Suprapubic skin (tissue), 4 donors: Measurements from ENCODE around the gene AJAP1. TPM values are rescaled to one million over a fixed set of nuclear protein-coding genes. Genes with fewer than 3 reads are reported as not detected.

Experiments used
- DNase-seq, 2 donors: peaks; one replicate each; pipeline ENCODE4 v3.0.0-alpha.2; 2019; ENCODE audit warnings: low spot score in 2 of 2
- H3K27ac ChIP-seq: fragments of 200-600 bp; sonication (generic); one replicate; pipeline ENCODE4 v1.5.1; 2019
- H3K27me3 ChIP-seq: fragments of 200-600 bp; sonication (generic); one replicate; pipeline ENCODE4 v1.5.1; 2019
- H3K36me3 ChIP-seq: fragments of 200-600 bp; sonication (generic); one replicate; pipeline ENCODE4 v1.5.1; 2019
- H3K4me1 ChIP-seq: fragments of 200-600 bp; sonication (generic); one replicate; pipeline ENCODE4 v1.5.1; 2019
- H3K4me3 ChIP-seq: fragments of 200-600 bp; sonication (generic); one replicate; pipeline ENCODE4 v1.5.1; 2019; ENCODE audit warnings: mild to moderate bottlenecking
- H3K9me3 ChIP-seq: fragments of 200-600 bp; sonication (generic); one replicate; pipeline ENCODE4 v1.5.1; 2019
- EP300 ChIP-seq: sonication (generic); formaldehyde crosslinking; IDR thresholded peaks from one replicate; pipeline ENCODE4 v1.6.1; 2017; ENCODE audit warnings: antibody characterized with exemption
- POLR2A ChIP-seq, 2 donors: fragments of 450-650 bp; IDR thresholded peaks; one replicate each; pipeline ENCODE4 v1.6.1; 2017; ENCODE audit warnings: antibody characterized with exemption in 2 of 2, mild to moderate bottlenecking in 2 of 2, moderate library complexity in 2 of 2
- POLR2AphosphoS5 ChIP-seq, 3 donors: sonication (generic); formaldehyde crosslinking; IDR thresholded peaks; one replicate each; pipeline ENCODE4 v1.6.1; 2017; ENCODE audit warnings: antibody characterized with exemption in 3 of 3
- WGBS: methylation state at CpG from one replicate; pipeline ENCODE4 v1.1.5; 2018; 5-methylcytosine and 5-hydroxymethylcytosine counted together
- total RNA-seq, 4 donors: library from RNA; depleted of rRNA; stranded (reverse); fragments of >200 nt; gene quantifications; one replicate each; pipeline ENCODE4 v1.1.0, GENCODE V29; 2016
- TF ChIP-seq, protein P1 (sequence below), 2 donors: fragments of 200-600 bp in 1 of 2; fragments of 450-650 bp in 1 of 2; sonication (generic) in 1 of 2; IDR thresholded peaks; one replicate each; pipeline ENCODE4 v1.5.1; 2016 to 2019; ENCODE audit warnings: antibody characterized with exemption in 2 of 2, mild to moderate bottlenecking in 1 of 2, moderate library complexity in 1 of 2

The AJAP1 gene
- total RNA-seq, 4 donors from 2014 or later = 0.11 to 2.3 (median 0.80) TPM

DNA sequence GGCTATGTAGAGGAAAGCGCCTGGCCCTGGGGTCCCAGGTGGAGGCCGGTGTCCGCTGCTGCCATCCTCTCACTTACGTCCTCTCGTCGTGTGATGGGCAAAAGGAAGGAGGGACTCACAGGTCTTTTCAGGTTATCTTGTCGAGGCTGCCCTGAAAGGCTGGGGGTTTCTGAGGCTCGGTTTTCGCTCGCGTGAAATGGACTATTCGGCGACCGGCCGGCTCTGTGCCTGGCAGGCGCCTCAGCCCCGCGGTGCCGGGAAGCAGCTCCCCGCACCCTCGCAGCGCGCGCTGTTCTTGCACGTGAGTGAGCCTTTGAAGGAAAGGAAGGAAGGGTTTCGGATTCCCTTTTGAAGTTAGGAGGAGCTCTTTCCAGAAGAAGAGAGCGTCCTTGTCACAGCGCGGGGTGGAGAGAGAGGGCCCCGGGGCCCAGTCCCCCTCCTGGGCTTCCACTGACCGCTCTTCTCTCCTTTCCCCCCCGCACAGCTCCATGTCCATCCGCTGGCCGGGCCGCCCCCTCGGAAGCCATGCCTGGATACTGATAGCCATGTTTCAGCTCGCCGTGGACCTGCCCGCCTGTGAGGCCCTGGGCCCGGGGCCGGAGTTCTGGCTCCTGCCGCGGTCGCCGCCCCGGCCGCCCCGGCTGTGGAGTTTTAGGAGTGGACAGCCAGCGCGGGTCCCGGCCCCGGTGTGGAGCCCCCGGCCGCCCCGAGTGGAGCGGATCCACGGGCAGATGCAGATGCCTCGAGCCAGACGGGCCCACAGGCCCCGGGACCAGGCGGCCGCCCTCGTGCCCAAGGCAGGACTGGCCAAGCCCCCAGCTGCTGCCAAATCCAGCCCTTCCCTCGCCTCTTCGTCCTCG is 57.2 kb downstream of the AJAP1 start:
- Histone ChIP-seq H3K4me1 (peaks cover 12% of the 10 kb centered on the region), H3K36me3 (no peaks in the 10 kb centered on the region), H3K27me3 (peaks cover 46% of the 10 kb centered on the region), H3K4me3 (peak overlapping the region; percentile 16), H3K27ac (no peak overlapping the region), H3K9me3 (no peaks in the 10 kb centered on the region)
- no peak for DNase-seq
- TF ChIP-seq, protein P1, sequence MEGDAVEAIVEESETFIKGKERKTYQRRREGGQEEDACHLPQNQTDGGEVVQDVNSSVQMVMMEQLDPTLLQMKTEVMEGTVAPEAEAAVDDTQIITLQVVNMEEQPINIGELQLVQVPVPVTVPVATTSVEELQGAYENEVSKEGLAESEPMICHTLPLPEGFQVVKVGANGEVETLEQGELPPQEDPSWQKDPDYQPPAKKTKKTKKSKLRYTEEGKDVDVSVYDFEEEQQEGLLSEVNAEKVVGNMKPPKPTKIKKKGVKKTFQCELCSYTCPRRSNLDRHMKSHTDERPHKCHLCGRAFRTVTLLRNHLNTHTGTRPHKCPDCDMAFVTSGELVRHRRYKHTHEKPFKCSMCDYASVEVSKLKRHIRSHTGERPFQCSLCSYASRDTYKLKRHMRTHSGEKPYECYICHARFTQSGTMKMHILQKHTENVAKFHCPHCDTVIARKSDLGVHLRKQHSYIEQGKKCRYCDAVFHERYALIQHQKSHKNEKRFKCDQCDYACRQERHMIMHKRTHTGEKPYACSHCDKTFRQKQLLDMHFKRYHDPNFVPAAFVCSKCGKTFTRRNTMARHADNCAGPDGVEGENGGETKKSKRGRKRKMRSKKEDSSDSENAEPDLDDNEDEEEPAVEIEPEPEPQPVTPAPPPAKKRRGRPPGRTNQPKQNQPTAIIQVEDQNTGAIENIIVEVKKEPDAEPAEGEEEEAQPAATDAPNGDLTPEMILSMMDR (IDR thresholded peaks at IDR 0.05) = no peak
- TF ChIP-seq POLR2AphosphoS5 (IDR thresholded peaks at IDR 0.05) (no peak), POLR2A (IDR thresholded peaks at IDR 0.05) (no peak), EP300 (no peak)
- 67% methylated on average over 28 of the region's 66 CpGs for WGBS

DNA sequence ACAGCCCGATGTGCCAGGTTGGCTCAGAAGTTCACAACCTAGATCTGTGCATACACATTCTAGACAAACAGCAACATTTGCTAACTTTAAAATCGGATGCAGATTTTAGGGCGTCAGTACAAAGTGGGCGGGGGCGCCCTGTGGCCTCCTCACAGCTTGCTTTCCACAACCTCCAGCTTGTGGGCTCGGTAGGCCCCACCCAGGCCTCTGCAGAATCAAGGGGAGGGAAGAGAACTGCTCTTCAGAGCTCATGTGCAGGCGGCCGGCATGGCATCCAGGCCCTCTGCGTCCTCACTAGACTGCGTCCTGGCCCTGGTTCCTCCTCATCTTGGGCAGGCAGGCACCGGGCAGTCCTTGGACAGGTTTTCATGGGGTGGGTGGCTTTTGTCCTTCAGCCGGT is 59.3 kb downstream of the AJAP1 start:
- Histone ChIP-seq H3K27me3 (peaks cover 36% of the 10 kb centered on the region), H3K27ac (no peak overlapping the region), H3K4me3 (no peak overlapping the region), H3K36me3 (no peaks in the 10 kb centered on the region), H3K4me1 (peaks cover 12% of the 10 kb centered on the region), H3K9me3 (no peaks in the 10 kb centered on the region)
- TF ChIP-seq, protein P1 (IDR thresholded peaks at IDR 0.05) = no peak
- no peak for TF ChIP-seq EP300
- no peak for TF ChIP-seq POLR2A (IDR thresholded peaks at IDR 0.05)
- WGBS = 83% methylated on average over 11 of the region's 12 CpGs
- no peak for DNase-seq

DNA sequence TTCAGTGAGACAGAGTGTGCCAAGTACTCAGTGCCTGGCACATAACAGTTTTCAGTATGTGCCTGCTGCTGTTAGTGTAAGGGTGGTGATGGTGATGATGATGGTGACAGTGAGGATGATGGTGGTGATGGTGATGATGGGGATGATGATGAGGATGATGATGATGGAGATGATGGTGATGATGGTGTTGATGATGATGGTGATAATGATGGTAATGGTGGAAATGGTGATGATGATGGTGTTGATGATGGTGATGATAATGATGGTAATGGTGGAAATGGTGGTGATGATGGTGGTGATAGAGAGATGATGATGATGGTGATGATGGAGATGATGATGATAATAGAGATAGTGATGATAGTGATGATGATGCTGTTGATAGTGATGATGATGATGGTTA is 62.0 kb downstream of the AJAP1 start:
- Histone ChIP-seq H3K27ac (no peak overlapping the region), H3K27me3 (peaks cover 16% of the 10 kb centered on the region), H3K4me3 (no peak overlapping the region), H3K4me1 (peaks cover 3% of the 10 kb centered on the region), H3K9me3 (no peaks in the 10 kb centered on the region), H3K36me3 (no peaks in the 10 kb centered on the region)
- DNase-seq = no peak
- TF ChIP-seq POLR2AphosphoS5 (IDR thresholded peaks at IDR 0.05) (no peak), EP300 (no peak), POLR2A (IDR thresholded peaks at IDR 0.05) (no peak)
- TF ChIP-seq, protein P1 (IDR thresholded peaks at IDR 0.05) = no peak

DNA sequence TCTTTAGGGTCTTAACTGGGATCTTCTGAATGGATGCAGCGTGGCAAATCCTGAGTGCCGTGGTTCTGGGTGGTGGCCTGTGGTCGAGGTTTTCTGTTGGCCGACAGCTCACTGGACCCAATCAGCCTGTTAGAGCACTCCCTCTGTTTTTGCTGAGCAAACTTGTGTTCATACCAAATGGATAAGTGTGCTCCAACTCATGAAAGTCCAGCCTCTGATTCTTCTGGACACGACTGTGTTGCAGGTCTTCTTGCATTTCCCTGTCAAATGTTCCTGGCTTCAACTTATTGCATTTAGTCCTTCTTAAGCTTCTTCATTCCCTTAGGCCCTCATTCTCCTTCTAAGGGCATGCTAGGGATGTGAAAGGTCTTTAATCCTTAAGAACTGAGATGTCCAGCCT is 63.7 kb downstream of the AJAP1 start:
- Histone ChIP-seq H3K27ac (no peak overlapping the region), H3K4me3 (no peak overlapping the region), H3K36me3 (no peaks in the 10 kb centered on the region), H3K9me3 (no peaks in the 10 kb centered on the region), H3K27me3 (peaks cover 4% of the 10 kb centered on the region), H3K4me1 (no peaks in the 10 kb centered on the region)
- TF ChIP-seq, protein P1 (IDR thresholded peaks at IDR 0.05) = no peak
- TF ChIP-seq POLR2A (IDR thresholded peaks at IDR 0.05) (no peak), EP300 (no peak), POLR2AphosphoS5 (IDR thresholded peaks at IDR 0.05) (no peak)
- no peak for DNase-seq
- WGBS = 56% methylated on average over 5 of the region's 5 CpGs

DNA sequence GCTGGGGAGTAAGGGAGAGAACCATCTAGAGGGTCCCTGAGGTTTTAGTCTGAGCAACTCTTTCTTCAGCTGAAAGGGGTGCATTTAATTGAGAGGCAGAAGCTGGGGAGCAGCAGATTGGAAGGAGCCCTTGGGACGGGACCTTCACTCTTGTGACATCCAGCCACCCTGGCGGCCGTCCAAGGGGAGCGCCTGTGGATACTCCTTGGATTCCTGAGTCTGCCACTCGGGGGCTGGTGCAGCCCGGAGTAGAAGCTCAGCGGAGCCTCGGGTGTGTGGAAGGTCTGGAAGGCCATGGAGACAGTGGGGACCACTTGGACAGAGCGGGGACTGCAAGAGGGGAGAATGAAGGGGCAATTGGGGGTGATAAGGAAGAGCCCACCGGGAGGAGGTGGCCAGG is 68.7 kb downstream of the AJAP1 start:
- Histone ChIP-seq H3K27ac (no peak overlapping the region), H3K4me3 (no peak overlapping the region), H3K27me3 (peaks cover 2% of the 10 kb centered on the region), H3K4me1 (no peaks in the 10 kb centered on the region), H3K36me3 (no peaks in the 10 kb centered on the region), H3K9me3 (no peaks in the 10 kb centered on the region)
- 75% methylated on average over 10 of the region's 10 CpGs for whole genome bisulfite sequencing
- no peak for DNase-seq
- TF ChIP-seq POLR2A (IDR thresholded peaks at IDR 0.05) (no peak), POLR2AphosphoS5 (IDR thresholded peaks at IDR 0.05) (no peak), EP300 (no peak)
- TF ChIP-seq, protein P1 (IDR thresholded peaks at IDR 0.05) = no peak
